Skin of body (tissue), 2 donors: ENCODE measurements around the gene RNF146. TPM values are rescaled to one million over a fixed set of nuclear protein-coding genes. Genes with fewer than 3 reads are reported as not detected.
A peak's percentile ranks its signal among the peaks of the same experiment; 100 is the strongest.
"Not testable (repeated sequence)": the region's sequence is repeated elsewhere in the genome, so short reads cannot be mapped to it uniquely, and the experiment has no call there.

Experiments
- DNase-seq: peaks from one replicate; lab custom pipeline; 2025; lab: John Stamatoyannopoulos, UW
- total RNA-seq: library from RNA; depleted of rRNA; stranded (reverse); fragments of >200 nt; gene quantifications from one replicate; pipeline ENCODE4 v1.2.3, GENCODE V29; 2014

Gene RNF146
- total RNA-seq, 1 donor from 2014 or later, result 46.5 TPM

- DNase-seq, result no peak
These were observed 13.2 kb downstream of the RNF146 start for GRCh38 chr6:127279815-127280214.

GRCh38 chr6:127282184-127282583 is 15.5 kb downstream of the RNF146 start:
- no peak for DNase-seq

GRCh38 chr6:127288705-127289104 is 22.0 kb downstream of the RNF146 start:
- no peak for DNase-seq

GRCh38 chr6:127289934-127290333 is 23.3 kb downstream of the RNF146 start:
- DNase-seq, result no peak

- no peak for DNase-seq
These were observed 24.0 kb downstream of the RNF146 start for GRCh38 chr6:127290391-127291265.

- no peak for DNase-seq
These were observed 24.8 kb downstream of the RNF146 start for GRCh38 chr6:127291495-127291894.

- DNase-seq, result no peak
These were observed 30.9 kb downstream of the RNF146 start for GRCh38 chr6:127297502-127298070.

GRCh38 chr6:127298475-127298874 is 31.8 kb downstream of the RNF146 start:
- DNase-seq, result no peak

- DNase-seq, result no peak
These were observed 33.0 kb downstream of the RNF146 start for GRCh38 chr6:127299522-127300240.

GRCh38 chr6:127300411-127300810 is 33.7 kb downstream of the RNF146 start:
- peak; percentile 21 for DNase-seq

GRCh38 chr6:127301199-127301700 is 34.6 kb downstream of the RNF146 start:
- DNase-seq, result peak; percentile 18

- DNase-seq, result peak; percentile 17
These were observed 36.3 kb downstream of the RNF146 start for GRCh38 chr6:127302728-127303660.

GRCh38 chr6:127303917-127304316 is 37.3 kb downstream of the RNF146 start:
- DNase-seq, result no peak

- no peak for DNase-seq
These were observed 39.1 kb downstream of the RNF146 start for GRCh38 chr6:127305741-127306140.

- no peak for DNase-seq
These were observed 50.9 kb downstream of the RNF146 start for GRCh38 chr6:127317388-127318128.

GRCh38 chr6:127319686-127320085 is 53.0 kb downstream of the RNF146 start:
- DNase-seq, result no peak

- no peak for DNase-seq
These were observed 61.5 kb downstream of the RNF146 start for GRCh38 chr6:127328043-127328609.

- DNase-seq, result not testable (repeated sequence)
These were observed 64.6 kb downstream of the RNF146 start for GRCh38 chr6:127331256-127331655.

- no peak for DNase-seq
These were observed 65.8 kb downstream of the RNF146 start for GRCh38 chr6:127332383-127332961.
